Activated naive CD8-positive, alpha-beta T cell treated with anti-CD3 and anti-CD28 coated beads, Interleukin-2, amount 50 U/mL, for 24 hours (primary cell): ENCODE data around the gene TTC7B.

Experiments used
- ATAC-seq: fragments of 150-1000 bp; cut with Tn5 transposase; one replicate; pipeline ENCODE4 v1.10.0; 2021
- DNase-seq: peaks from one replicate; pipeline ENCODE4 v3.0.0; 2021
- H3K27ac Mint-ChIP-seq: one replicate; pipeline ENCODE4 v1.8.0; 2021; ENCODE audit warnings: mild to moderate bottlenecking, mixed read lengths
- H3K27me3 Mint-ChIP-seq: one replicate; pipeline ENCODE4 v1.8.0; 2021; ENCODE audit warnings: mixed read lengths
- H3K36me3 Mint-ChIP-seq: one replicate; pipeline ENCODE4 v1.8.0; 2021; ENCODE audit warnings: low read depth, mixed read lengths
- H3K4me1 Mint-ChIP-seq: one replicate; pipeline ENCODE4 v1.8.0; 2021; ENCODE audit warnings: mixed read lengths
- H3K4me3 Mint-ChIP-seq: one replicate; pipeline ENCODE4 v1.8.0; 2021; ENCODE audit warnings: mild to moderate bottlenecking, moderate library complexity, mixed read lengths
- H3K9me3 Mint-ChIP-seq: one replicate; pipeline ENCODE4 v1.8.0; 2021; ENCODE audit warnings: mixed read lengths

Gene TTC7B

GRCh38 chr14:90560558-90560957, 255.7 kb downstream of the TTC7B start:
- Mint-ChIP-seq H3K27me3 (no peaks in the 10 kb centered on the region), H3K9me3 (no peaks in the 10 kb centered on the region), H3K27ac (no peak overlapping the region), H3K36me3 (no peaks in the 10 kb centered on the region), H3K4me3 (no peak overlapping the region), H3K4me1 (no peaks in the 10 kb centered on the region)
- DNase-seq = no peak
- no peak for ATAC-seq

GRCh38 chr14:90559811-90560492, 256.3 kb downstream of the TTC7B start:
- Mint-ChIP-seq H3K27me3 (no peaks in the 10 kb centered on the region), H3K36me3 (no peaks in the 10 kb centered on the region), H3K4me1 (no peaks in the 10 kb centered on the region), H3K9me3 (no peaks in the 10 kb centered on the region), H3K4me3 (no peak overlapping the region), H3K27ac (no peak overlapping the region)
- no peak for ATAC-seq
- DNase-seq = no peak

- ATAC-seq (no peak), DNase-seq (no peak)
- Mint-ChIP-seq H3K27ac (no peak overlapping the region), H3K27me3 (no peaks in the 10 kb centered on the region), H3K36me3 (no peaks in the 10 kb centered on the region), H3K4me1 (no peaks in the 10 kb centered on the region), H3K9me3 (no peaks in the 10 kb centered on the region), H3K4me3 (no peak overlapping the region)
Measured at GRCh38 chr14:90558983-90559590, 257.1 kb downstream of the TTC7B start.

GRCh38 chr14:90558041-90558982, 257.9 kb downstream of the TTC7B start:
- Mint-ChIP-seq H3K27me3 (no peaks in the 10 kb centered on the region), H3K27ac (no peak overlapping the region), H3K36me3 (no peaks in the 10 kb centered on the region), H3K4me3 (no peak overlapping the region), H3K9me3 (no peaks in the 10 kb centered on the region), H3K4me1 (no peaks in the 10 kb centered on the region)
- no peak for ATAC-seq
- DNase-seq = no peak

- Mint-ChIP-seq H3K4me1 (no peaks in the 10 kb centered on the region), H3K27ac (no peak overlapping the region), H3K27me3 (no peaks in the 10 kb centered on the region), H3K4me3 (no peak overlapping the region), H3K36me3 (no peaks in the 10 kb centered on the region), H3K9me3 (no peaks in the 10 kb centered on the region)
- no peak for DNase-seq
- no peak for ATAC-seq
Measured at GRCh38 chr14:90557516-90557915, 258.7 kb downstream of the TTC7B start.

- Mint-ChIP-seq H3K27me3 (no peaks in the 10 kb centered on the region), H3K4me1 (no peaks in the 10 kb centered on the region), H3K27ac (no peak overlapping the region), H3K4me3 (no peak overlapping the region), H3K9me3 (no peaks in the 10 kb centered on the region), H3K36me3 (no peaks in the 10 kb centered on the region)
- DNase-seq (no peak), ATAC-seq (no peak)
Measured at GRCh38 chr14:90556666-90557450, 259.4 kb downstream of the TTC7B start.

- H3K27ac Mint-ChIP-seq = no peak overlapping the region
- H3K9me3 Mint-ChIP-seq = no peaks in the 10 kb centered on the region
- no peak for ATAC-seq
- no peaks in the 10 kb centered on the region for H3K36me3 Mint-ChIP-seq
- no peaks in the 10 kb centered on the region for H3K27me3 Mint-ChIP-seq
- H3K4me1 Mint-ChIP-seq = no peaks in the 10 kb centered on the region
- no peak overlapping the region for H3K4me3 Mint-ChIP-seq
- DNase-seq = no peak
Measured at GRCh38 chr14:90556012-90556477, 260.2 kb downstream of the TTC7B start.

GRCh38 chr14:90555126-90556011, 260.9 kb downstream of the TTC7B start:
- no peak overlapping the region for H3K4me3 Mint-ChIP-seq
- DNase-seq (no peak), ATAC-seq (no peak)
- no peak overlapping the region for H3K27ac Mint-ChIP-seq
- H3K27me3 Mint-ChIP-seq = no peaks in the 10 kb centered on the region
- no peaks in the 10 kb centered on the region for H3K36me3 Mint-ChIP-seq
- no peaks in the 10 kb centered on the region for H3K9me3 Mint-ChIP-seq
- H3K4me1 Mint-ChIP-seq = no peaks in the 10 kb centered on the region

- Mint-ChIP-seq H3K27me3 (no peaks in the 10 kb centered on the region), H3K36me3 (no peaks in the 10 kb centered on the region), H3K27ac (no peak overlapping the region), H3K4me3 (no peak overlapping the region), H3K4me1 (no peaks in the 10 kb centered on the region), H3K9me3 (no peaks in the 10 kb centered on the region)
- no peak for DNase-seq
- no peak for ATAC-seq
Measured at GRCh38 chr14:90554341-90554740, 261.9 kb downstream of the TTC7B start.

GRCh38 chr14:90553921-90554336, 262.3 kb downstream of the TTC7B start:
- no peak for DNase-seq
- Mint-ChIP-seq H3K9me3 (no peaks in the 10 kb centered on the region), H3K27me3 (no peaks in the 10 kb centered on the region), H3K27ac (no peak overlapping the region), H3K36me3 (no peaks in the 10 kb centered on the region), H3K4me3 (no peak overlapping the region), H3K4me1 (no peaks in the 10 kb centered on the region)
- ATAC-seq = no peak

GRCh38 chr14:90553298-90553920, 262.8 kb downstream of the TTC7B start:
- no peaks in the 10 kb centered on the region for H3K4me1 Mint-ChIP-seq
- ATAC-seq (no peak), DNase-seq (no peak)
- no peak overlapping the region for H3K27ac Mint-ChIP-seq
- no peak overlapping the region for H3K4me3 Mint-ChIP-seq
- H3K27me3 Mint-ChIP-seq = no peaks in the 10 kb centered on the region
- H3K9me3 Mint-ChIP-seq = no peaks in the 10 kb centered on the region
- no peaks in the 10 kb centered on the region for H3K36me3 Mint-ChIP-seq

- Mint-ChIP-seq H3K9me3 (no peaks in the 10 kb centered on the region), H3K4me1 (no peaks in the 10 kb centered on the region), H3K4me3 (no peak overlapping the region), H3K27ac (no peak overlapping the region), H3K27me3 (no peaks in the 10 kb centered on the region), H3K36me3 (no peaks in the 10 kb centered on the region)
- DNase-seq = no peak
- ATAC-seq = no peak
Measured at GRCh38 chr14:90552465-90553297, 263.5 kb downstream of the TTC7B start.
